Right ventricle myocardium inferior (tissue), 1 donor: ENCODE measurements around the gene TYW5. TPM values are rescaled to one million over a fixed set of nuclear protein-coding genes. Genes with fewer than 3 reads are reported as not detected.
A peak's percentile ranks its signal among the peaks of the same experiment; 100 is the strongest.

Source experiments
- ATAC-seq: fragments of 200-7000 bp; cut with Tn5 transposase; one replicate; pipeline ENCODE4 v1.9.1; 2020; ENCODE audit warnings: mild to moderate bottlenecking, moderate library complexity
- DNase-seq: peaks from one replicate; pipeline ENCODE4 v3.0.0; 2021; ENCODE audit errors: missing footprints
- intact Hi-C: fragments of 100-400 bp; cut with DNase I; formaldehyde crosslinking; loops from one replicate; pipeline ENCODE4 v1.11.0; 2022
- total RNA-seq: library from RNA; stranded (reverse); fragmentation: NEBNext Ultra II Directional; extraction: Animal tissue kit (Norgen Biotek cat#: 25700); gene quantifications from one replicate; pipeline ENCODE4 v1.2.1, GENCODE V29; 2021
- donor health status: DM: no; HTN: yes; CAD: no; lungs with severe emphysema.

The TYW5 gene
- total RNA-seq, 1 donor from 2014 or later, result 2.7 TPM

DNA sequence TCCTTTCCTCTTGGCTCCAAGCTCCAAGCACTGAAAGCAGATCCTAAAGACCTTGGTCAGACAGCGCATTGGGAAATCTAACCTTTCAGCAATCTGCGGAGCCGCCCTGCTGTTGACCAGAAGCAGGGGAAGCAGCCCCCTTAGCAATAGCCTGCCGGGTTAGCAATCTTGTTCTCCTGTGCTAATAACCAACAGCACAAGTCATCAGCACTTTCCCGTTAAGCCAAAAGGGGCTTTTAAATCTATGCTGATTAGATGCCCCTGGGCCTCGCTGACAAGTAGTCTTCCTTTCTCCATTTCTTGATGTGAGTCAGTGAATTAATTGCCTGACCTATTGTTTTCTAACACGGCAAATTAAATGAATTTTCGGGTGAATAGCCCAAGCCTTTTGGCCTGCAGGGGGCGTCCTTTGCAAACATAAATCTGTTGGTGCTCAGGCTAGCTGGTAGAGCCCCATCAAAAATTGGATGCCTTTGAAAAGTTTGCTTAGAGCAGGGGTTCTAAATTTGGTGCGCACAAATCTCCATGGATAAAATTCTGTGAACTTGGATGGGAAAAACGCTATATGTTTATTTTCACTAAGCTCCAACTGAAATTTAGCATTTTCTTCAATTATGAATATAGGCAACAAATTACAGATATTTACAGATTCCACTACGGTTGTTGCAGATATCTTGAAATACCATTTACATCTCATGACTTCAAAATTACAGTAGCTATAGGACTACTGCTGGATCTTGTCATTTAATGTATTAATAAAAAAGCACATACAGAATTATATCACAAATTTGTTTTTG, 24.7 kb upstream of the TYW5 start:
- DNase-seq, result peak; percentile 88
- peak; percentile 76 for ATAC-seq

DNA sequence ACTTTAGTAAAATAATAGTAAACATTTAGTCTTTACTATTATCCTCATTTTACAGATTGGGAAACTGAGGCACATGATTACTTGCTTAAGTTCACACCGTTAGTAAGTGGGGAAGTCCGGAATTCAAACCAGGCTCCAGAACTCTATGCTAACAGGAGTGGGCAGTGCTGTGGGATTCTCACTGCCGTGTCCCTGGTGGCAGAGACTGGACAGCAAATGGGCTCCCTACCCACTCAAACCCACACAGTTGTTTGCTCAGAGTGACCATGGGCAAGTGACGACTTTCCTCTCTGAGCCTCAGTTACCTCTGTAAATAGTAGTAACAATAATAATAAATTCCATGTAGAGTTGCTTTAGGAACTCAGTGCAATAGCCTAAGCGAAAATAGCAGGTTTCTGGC, 24.1 kb upstream of the TYW5 start:
- ATAC-seq, result no peak
- intact Hi-C loops, result no loop called here
- DNase-seq, result no peak

More for the DNA sequence above, 24.7 kb upstream of the TYW5 start:
- intact Hi-C loops, result loop anchor here (1.0 kb wide), 1 partner anchor 501 kb away; no protein-coding TSS in a partner anchor

DNA sequence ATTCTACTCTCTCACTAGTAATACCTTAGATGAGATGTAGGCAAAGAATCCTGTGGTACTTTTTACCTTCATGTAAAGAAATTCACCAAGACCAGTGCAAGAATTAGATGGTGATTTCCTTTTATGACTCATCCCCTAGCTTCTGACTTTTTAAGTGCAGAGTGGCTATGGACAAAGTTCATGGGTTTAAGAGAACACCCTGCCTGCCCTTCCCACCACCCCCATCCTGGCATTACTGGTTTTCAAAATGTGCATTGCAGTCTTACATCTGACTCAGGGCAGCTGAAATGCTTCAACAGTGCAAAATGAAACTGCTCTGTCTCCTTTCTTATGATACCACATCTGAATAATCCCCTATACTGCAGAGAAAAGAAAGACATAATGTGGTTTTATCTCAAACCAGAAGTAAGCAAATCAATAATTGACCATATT, 22.7 kb upstream of the TYW5 start:
- DNase-seq, result no peak
- intact Hi-C loops, result no loop called here
- ATAC-seq, result no peak

DNA sequence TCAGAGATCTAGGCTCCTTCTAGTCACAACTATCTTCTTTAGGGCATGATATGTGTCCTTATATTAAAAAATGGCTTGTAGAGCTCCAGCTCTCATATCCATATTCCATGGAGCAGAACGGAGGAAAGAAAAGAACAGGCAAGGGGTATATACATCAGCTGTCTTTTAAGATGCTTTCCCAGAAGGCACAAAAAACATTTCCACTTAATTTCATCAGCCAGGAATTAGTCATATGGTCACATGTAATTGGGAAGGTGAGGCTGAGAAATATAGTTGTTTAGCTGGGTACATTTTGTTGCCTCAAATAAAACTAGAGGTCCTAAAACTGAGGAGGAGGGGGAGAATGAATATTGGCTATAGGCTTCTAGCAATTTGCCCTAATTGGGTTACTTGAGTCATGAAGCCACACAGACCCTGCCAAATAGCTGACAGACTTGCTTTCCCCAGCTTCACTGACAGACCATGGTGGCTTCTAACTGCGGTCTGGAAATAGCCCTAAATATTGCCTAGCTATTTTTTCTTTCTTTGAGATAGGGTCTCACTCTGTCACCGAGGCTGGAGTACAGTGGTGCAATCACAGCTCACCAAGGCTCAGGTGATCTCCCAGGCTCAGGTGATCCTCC, 20.1 kb upstream of the TYW5 start:
- intact Hi-C loops, result no loop called here
- DNase-seq (no peak), ATAC-seq (no peak)

DNA sequence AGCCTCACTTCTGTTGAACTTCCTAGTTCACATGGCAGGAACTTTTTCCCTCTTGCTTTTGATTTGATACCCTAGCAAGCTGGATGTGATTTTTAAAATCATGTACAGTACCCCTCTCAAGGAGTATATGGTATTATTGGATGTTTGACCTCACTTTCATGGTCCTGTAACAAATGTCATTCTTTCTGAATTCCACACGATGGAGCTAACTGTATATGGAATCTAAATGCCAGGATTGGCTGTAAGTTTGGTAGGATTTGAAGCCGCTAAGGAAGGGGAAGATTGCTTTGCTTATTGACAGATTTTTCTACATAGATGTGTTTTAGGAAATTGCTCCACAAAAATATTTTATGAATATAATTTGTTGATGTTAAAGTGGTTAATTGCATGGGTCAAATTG, 18.4 kb upstream of the TYW5 start:
- DNase-seq, result no peak
- intact Hi-C loops, result loop anchor here (5.0 kb wide), 1 partner anchor 729 kb away; no protein-coding TSS in a partner anchor
- peak; percentile 42 for ATAC-seq

DNA sequence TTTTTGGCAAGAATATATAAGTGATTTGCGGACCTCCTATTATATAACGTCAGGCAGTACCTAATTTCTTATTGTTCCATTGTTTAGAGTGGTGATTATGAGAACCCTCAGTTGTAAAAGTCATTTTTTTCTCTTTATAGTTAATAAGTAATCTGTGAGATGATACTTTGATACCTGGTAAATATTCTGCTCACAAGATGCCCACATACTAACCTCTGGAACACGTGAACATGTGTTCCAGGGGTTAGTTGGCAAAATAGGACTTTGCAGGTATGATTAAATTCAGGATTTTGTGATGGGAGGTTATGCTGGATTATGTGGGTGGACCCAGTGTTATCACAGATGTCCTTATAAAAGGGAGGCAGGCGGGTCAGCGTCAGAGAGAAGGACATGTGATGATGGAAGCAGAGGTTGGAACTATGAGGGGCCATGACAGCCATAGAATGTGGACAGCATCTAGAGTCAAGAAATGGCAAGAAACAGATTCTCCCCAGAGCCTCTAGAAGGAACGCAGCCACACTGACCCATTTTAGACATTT, 16.9 kb upstream of the TYW5 start:
- no peak for ATAC-seq
- intact Hi-C loops, result loop anchor here (5.0 kb wide), 1 partner anchor 730 kb away; no protein-coding TSS in a partner anchor
- DNase-seq, result no peak

DNA sequence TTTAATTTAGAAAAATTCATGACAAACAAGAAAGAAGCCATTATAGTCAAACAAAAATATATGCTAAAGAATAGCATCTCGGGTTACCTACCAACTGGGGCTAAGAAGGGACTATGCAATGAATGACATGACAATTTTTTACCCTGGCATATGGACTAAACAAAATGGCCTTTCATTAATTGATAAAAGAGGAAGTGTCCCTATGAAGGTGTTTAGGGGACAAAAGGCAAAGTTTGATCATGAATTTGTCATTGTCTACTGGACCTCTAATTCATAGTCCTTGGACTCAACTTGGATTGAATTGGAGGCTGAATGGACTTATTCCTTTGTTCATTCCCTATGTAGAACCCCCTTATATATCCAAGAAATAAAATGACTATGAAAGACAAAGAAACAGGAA, 12.8 kb upstream of the TYW5 start:
- DNase-seq, result no peak
- intact Hi-C loops, result no loop called here
- ATAC-seq, result no peak

DNA sequence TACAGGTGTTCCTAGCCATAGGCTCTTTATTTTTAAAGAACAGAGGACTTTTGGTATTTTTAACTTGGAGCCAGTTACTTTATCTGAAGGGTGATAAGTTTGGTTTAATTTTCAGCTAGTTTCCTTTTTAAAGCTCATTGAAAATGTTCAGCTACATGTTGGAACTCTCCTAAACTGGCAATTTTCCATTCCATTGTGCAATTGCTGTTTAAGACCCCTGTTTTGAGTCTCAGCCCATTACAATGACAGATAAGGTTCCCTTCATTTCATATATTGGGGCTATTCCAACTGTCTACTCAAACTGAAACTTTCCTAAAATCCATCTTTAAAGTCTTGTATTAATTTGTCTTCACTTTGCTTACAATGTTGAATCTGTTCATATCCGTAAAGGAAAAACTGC, 11.7 kb upstream of the TYW5 start:
- intact Hi-C loops, result no loop called here
- DNase-seq, result no peak
- no peak for ATAC-seq

DNA sequence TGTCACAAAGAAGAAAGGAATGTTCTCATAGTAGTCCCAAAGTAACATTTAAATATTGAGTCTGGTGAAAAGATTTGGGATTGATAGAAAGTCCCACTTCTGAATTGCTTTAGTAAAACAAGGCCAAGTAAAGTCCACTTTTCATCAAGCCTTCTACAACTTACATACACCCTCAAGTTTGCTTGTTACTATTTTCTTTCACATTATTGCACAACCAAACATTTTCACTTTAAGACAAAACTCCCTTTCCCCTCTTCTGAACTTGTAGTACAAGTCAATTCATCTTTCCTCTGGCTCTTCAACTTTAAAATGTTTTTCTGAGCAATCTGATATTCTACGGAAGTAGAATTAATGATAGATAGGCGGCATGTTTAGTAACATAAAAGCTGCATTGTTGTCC, 11.1 kb upstream of the TYW5 start:
- intact Hi-C loops, result no loop called here
- DNase-seq (no peak), ATAC-seq (no peak)

DNA sequence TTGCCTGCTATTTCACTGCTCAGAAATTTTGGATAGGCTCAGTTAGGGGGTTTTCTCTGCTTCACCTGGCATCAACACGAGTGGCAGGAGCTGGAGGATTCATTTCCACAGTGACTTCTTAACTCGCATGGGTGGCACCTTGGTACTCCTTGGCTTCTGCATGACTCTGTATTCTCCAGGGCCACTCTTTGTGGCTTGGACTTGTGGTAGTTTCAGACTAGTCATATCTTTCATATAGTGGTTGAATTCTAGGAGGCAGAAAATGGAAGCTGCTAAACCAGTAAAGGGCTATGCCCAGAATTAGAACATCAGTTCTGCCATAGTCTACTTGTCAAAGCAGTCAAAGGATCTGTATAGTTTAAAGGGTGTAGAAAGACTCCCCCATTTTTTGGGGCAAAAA, 6.9 kb upstream of the TYW5 start:
- intact Hi-C loops, result no loop called here
- DNase-seq (no peak), ATAC-seq (no peak)

DNA sequence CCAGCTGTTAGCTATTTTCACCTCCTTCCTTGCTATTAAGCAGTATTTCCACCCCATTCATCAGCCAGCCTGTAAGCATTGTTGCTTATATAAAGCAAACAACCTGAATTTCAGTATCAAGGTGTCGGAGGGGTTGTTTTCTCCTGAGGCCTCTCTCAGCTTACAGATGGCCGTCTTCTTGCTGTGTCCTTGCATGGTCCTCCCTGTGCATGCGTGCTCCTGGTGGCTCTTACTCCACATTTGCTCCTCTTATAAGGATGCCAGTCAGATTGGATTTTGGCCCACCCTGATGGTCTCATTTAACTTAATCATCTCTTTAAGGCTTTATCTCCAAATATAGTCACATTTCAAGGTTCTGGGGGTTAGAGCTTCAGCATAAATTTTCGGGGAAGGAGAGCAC, 2.7 kb upstream of the TYW5 start:
- ATAC-seq (no peak), DNase-seq (no peak)
- intact Hi-C loops, result no loop called here

DNA sequence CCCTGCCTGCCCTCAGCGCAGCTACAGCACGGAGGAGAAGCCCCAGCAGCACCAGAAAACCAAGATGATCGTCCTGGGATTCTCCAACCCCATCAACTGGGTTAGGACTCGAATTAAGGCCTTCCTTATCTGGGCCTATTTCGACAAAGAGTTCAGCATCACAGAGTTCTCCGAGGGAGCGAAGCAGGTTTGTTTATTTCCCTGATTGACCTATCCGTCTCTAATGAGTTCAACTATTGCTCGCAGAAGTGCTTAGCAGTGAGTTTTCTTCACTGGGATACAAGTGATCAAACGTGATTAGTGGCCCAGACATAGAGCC, 730 bp upstream of the TYW5 start:
- ATAC-seq, result no peak
- no peak for DNase-seq
- intact Hi-C loops, result no loop called here

DNA sequence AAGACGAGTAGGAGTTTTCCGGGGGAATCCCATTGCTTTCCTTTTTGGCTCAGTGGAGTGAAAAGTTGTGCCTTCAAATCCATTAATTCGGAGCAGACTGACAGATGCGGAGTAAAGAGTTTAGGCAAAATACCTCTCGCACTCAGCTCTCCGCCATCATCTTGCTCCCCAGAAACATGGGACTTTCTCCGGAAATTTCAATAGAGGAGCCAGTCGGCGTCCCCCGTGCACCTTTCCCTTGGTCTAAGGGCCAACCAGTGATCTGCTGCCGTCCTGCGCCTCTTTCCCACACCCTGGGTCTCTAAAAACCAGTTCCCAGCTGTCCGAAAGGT, 318 bp downstream of the TYW5 start:
- ATAC-seq (peak; percentile 37), DNase-seq (no peak)
- intact Hi-C loops, result no loop called here

DNA sequence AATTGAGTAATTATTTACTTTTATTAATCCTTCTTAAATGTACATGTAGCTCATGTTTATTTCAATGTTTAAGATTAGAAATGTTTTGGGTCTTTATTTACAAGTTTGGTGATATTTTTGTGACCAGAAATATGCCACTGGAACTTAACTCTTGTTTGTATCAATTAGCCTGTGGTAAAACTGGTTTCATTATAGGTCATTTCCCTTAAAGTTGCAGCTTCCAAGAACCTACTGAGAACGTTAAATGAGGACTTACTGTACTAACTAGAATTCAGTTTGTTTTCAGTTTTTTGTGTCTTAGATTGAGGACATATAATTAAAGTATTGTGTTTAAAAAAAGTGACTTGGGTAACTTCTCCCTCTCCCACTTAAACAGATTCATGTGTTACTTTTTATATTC, 4.3 kb downstream of the TYW5 start:
- ATAC-seq, result no peak
- intact Hi-C loops, result loop anchor here (5.0 kb wide), 1 partner anchor 39 kb away; the partner anchor contains the start of gene C2orf69

DNA sequence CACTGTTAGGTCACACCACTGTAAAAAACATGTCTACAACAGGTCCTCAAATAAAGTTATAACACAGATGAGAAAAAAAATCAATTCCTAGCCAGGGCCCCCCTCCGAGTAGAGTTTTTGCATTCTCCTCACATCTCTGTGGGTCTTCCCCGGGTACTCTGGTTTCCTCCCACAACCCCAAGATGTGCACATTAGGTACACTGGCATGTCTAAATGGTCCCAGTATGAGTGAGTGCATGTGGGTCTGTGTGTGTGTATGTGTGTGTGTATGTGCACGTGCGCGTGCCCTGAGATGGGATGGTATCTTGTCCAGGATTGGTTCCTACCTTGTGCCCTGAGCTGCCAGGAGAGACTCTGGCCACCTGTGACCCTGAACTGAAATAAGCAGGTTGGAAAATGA, 4.9 kb downstream of the TYW5 start:
- intact Hi-C loops, result loop anchor here (5.0 kb wide), 1 partner anchor 38 kb away; the partner anchor contains the start of gene C2orf69
- ATAC-seq (no peak), DNase-seq (no peak)

More for the DNA sequence above, 4.3 kb downstream of the TYW5 start:
- no peak for DNase-seq

DNA sequence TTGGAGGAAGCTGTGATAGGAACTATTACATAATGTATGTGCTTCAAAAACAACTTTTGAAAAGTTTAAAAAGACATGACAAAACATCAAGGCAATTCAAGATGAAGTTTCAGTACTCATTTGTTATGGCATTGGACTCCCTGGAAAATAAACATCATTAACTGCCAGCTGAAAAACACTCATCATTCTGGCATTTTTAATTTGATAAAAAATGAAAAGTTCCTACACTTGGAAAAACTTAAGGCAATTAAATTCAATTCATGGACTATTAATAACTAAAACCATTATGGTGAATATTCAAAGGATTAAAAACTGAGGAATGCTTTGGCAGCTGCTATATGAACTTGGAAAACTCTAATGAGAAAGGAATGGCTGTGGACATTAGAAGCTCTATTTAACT, 8.5 kb downstream of the TYW5 start:
- intact Hi-C loops, result no loop called here
- no peak for DNase-seq

DNA sequence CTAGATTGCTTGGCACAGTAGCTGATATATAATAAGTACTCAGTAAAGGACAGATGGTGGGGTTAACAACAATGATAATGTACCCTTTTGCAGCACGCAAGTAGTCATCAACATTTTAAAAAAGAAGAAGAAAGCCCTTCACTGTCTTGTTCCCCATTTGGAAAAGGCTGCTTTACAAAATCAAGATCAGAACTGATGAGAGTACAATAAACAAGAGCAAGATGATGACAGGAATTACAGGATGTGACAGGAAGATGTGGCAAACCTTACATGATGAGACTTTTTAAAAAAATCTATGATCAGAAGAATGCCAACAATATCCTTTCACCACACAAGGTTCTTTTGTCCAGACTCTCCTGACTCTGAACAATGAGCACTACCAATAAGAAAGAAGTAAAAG, 9.1 kb downstream of the TYW5 start:
- intact Hi-C loops, result no loop called here
- DNase-seq (no peak), ATAC-seq (no peak)

More for the DNA sequence above, 8.5 kb downstream of the TYW5 start:
- no peak for ATAC-seq

DNA sequence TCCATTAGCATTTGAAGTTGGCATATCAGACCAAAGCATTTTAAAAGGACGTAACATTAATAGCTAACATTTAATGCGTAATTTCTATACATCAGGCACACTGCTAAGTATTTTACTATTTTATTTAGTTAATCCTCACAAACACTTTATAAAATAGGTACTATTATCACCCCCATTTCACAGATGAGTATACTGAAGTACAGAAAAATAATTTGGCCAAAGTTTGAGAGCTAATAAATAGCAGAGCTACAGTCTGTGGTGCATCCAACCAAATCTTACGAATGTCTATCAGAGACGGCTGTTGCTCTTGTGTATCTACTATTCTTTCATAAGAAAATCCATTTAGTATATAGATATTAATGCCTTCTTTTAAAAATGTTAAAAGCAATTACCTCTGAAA, 11.9 kb downstream of the TYW5 start:
- DNase-seq, result no peak
- ATAC-seq, result no peak
- intact Hi-C loops, result no loop called here

DNA sequence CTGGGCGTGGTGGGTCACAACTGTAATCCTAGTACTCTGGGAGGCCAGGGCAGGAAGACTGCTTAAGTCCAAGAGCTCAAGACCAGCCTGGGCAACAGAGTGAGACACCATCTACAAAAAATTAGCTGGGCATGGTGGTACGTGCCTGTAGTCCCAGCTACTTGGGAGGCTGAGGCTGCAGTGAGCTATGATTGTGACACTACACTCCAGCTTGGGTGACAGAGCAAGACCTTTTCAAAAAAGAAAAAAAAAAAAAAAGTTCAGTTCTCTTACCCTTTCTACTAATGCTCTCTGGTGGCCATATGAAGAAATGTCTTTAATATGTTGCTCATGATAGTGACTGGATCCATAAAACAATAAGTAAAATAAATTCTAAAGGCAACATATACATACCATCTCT, 14.9 kb downstream of the TYW5 start:
- ATAC-seq (no peak), DNase-seq (no peak)
- intact Hi-C loops, result no loop called here

DNA sequence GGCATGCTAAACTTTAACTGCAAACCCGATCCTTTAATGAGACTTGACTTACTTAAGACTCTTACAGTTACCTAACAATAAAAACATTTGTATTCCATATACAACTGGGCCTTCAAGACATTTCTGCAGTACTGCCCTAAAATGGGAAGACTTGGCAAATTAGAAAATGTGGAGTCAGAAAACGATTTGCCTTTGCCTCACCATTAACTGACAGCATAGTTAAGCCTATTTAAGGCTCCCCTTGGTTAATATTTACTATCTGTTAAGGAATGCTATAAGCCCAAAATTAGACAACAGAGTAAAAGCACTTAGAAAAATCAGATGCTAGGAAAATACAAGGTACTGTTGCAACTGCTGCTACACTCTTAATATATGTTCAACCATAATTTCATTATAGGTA, 18.7 kb downstream of the TYW5 start:
- intact Hi-C loops, result no loop called here
- no peak for ATAC-seq
- DNase-seq, result no peak
